ENCODE results near the gene TLCD1.

DNA sequence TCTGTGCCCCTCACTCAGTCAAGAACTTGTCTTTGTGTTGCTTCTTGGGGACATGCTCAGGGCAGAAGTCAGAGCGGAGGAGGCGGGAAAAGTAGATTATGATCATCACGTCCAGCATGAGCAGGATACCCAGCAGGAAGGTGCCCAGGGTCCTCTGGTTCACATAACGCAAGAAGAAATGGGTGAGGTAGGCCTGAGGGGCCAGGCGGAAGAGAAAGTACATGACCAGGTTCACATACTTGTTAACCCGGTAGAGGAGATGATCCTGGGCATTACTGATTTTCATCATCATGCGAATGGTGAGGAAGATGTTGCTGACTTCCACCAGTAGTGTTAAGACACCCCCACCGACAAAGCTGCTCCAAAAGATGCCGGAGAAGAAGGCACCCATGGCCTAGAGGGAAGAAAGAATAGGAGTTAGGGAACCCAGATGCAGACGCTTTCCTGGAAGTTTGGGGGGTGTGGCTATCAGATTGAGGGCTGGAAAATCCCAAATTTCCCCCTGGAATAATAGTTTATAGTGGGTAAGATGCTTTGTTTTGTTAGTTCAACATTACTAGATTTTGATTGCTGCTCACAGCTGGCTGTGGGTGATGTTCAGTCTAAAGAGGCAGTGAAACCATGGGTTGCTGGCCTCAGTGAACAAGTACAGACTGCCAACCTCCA, 1.4 kb downstream of the TLCD1 start:
- TF ChIP-seq, protein P1, sequence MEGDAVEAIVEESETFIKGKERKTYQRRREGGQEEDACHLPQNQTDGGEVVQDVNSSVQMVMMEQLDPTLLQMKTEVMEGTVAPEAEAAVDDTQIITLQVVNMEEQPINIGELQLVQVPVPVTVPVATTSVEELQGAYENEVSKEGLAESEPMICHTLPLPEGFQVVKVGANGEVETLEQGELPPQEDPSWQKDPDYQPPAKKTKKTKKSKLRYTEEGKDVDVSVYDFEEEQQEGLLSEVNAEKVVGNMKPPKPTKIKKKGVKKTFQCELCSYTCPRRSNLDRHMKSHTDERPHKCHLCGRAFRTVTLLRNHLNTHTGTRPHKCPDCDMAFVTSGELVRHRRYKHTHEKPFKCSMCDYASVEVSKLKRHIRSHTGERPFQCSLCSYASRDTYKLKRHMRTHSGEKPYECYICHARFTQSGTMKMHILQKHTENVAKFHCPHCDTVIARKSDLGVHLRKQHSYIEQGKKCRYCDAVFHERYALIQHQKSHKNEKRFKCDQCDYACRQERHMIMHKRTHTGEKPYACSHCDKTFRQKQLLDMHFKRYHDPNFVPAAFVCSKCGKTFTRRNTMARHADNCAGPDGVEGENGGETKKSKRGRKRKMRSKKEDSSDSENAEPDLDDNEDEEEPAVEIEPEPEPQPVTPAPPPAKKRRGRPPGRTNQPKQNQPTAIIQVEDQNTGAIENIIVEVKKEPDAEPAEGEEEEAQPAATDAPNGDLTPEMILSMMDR (IDR thresholded peaks at IDR 0.05): no peak
- no peak for TF ChIP-seq POLR2A (IDR thresholded peaks at IDR 0.05)

All from body of pancreas (tissue), 4 donors.